ENCODE data around the gene POU2AF1. TPM values are rescaled to one million over a fixed set of nuclear protein-coding genes. Genes with fewer than 3 reads are reported as not detected.
"Not testable (repeated sequence)": the region's sequence is repeated elsewhere in the genome, so short reads cannot be mapped to it uniquely, and the experiment has no call there.

Gene POU2AF1
- total RNA-seq, 4 donors from 2014 or later, result 0.57 to 2.2 (median 1.8) TPM; not detected in 1

DNA sequence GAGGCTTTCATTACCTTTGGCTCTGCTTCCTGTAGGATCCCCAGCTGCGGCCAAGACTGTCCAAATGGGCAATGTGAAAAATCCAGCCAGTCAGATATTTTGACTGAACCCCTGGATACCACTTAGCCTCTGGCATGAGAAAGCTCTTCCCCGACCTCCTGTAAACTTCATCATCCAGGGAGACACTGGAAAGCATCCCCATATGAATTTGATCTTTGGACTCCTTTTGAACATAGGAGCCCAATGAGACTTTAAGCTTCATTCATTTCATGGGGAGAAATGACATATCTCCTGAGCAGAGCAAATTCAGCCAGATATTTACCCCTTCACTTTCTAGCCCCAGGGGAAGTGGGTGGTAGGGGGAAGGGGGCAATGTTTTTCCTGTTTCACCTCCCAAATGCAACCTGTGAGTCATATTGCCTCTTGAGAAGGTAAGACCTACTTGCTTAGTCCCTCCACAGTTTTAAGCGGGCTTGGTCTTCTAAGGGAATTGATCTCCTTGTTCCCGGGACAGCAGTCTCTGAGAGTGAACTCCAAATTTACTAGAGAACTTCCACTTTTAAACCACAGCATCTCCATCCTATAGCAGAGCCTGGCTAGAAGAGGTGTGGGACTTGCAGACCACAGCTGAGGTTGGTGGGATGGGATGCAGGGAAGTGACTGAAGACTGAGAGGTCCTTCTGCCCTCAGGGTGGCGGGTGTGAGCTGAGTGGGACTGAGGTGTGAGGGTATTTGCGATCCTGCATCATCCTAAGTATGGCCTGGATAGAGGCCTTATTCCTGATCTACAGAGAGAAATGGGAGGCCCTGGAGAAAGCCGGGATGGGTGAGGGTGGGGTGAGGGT, 20.3 kb upstream of the POU2AF1 start:
- Histone ChIP-seq H3K4me3 (no peak overlapping the region), H3K27me3 (no peaks in the 10 kb centered on the region), H3K36me3 (no peaks in the 10 kb centered on the region), H3K9me3 (no peaks in the 10 kb centered on the region), H3K27ac (no peak overlapping the region), H3K4me1 (no peaks in the 10 kb centered on the region)
- WGBS, 2 donors, result 82 to 98% methylated on average over 3 to 7 of the region's 7 CpGs
- intact Hi-C loops (cut with DNase I), result no loop called here
- no peak for DNase-seq
- TF ChIP-seq POLR2A (IDR thresholded peaks at IDR 0.05) (no peak), CTCF (IDR thresholded peaks at IDR 0.05) (no peak)

GRCh38 chr11:111397034-111397433, 18.0 kb upstream of the POU2AF1 start:
- no peak for DNase-seq
- 23 to 48% methylated on average over 2 of the region's 2 CpGs for WGBS, 2 donors

DNA sequence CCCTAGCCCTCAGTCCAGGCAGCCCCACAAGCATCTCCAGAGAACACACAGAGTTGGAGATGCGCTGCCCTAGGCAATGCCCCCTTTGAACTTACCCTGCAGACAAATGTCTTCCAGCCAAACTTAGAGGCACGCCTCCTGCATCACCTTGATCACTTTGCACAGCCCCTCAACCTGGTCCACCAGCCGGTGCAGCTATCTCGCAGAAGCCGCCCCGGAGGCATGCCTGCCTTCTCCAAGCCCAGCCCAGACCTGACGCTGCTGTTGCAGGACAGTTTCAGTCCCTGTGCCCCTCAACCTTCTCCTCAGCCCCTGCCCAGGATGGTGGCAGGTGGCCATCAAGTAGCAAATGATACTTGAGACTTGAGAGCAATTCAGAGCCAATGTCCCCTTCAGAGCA, 16.7 kb upstream of the POU2AF1 start:
- Histone ChIP-seq H3K9me3 (no peaks in the 10 kb centered on the region), H3K4me1 (peaks cover 0 to 9% (median 0%) of the 10 kb centered on the region in 3 donors), H3K27me3 (no peaks in the 10 kb centered on the region), H3K36me3 (no peaks in the 10 kb centered on the region), H3K27ac (no peak overlapping the region), H3K4me3 (no peak overlapping the region)
- no peak for DNase-seq
- TF ChIP-seq CTCF (IDR thresholded peaks at IDR 0.05), result no peak
- no peak for TF ChIP-seq POLR2A (IDR thresholded peaks at IDR 0.05)
- intact Hi-C loops (cut with DNase I), result no loop called here
- 85 to 100% methylated on average over 2 of the region's 7 CpGs for WGBS, 2 donors

More at GRCh38 chr11:111397034-111397433, 18.0 kb upstream of the POU2AF1 start:
- H3K36me3 ChIP-seq, result no peaks in the 10 kb centered on the region
- no peak overlapping the region for H3K4me3 ChIP-seq
- H3K9me3 ChIP-seq, result no peaks in the 10 kb centered on the region
- TF ChIP-seq CTCF (IDR thresholded peaks at IDR 0.05) (no peak), POLR2A (IDR thresholded peaks at IDR 0.05) (no peak)
- no peaks in the 10 kb centered on the region for H3K27me3 ChIP-seq
- intact Hi-C loops (cut with DNase I), result no loop called here
- no peaks in the 10 kb centered on the region for H3K4me1 ChIP-seq
- H3K27ac ChIP-seq, result no peak overlapping the region

GRCh38 chr11:111395081-111395480, 16.0 kb upstream of the POU2AF1 start:
- DNase-seq, result no peak
- Histone ChIP-seq H3K9me3 (no peaks in the 10 kb centered on the region), H3K27ac (no peak overlapping the region), H3K36me3 (no peaks in the 10 kb centered on the region), H3K4me3 (no peak overlapping the region), H3K4me1 (peaks cover 0 to 14% (median 0%) of the 10 kb centered on the region in 3 donors), H3K27me3 (no peaks in the 10 kb centered on the region)
- WGBS, 2 donors, result 63 to 80% methylated on average over 3 to 7 of the region's 7 CpGs
- TF ChIP-seq POLR2A (IDR thresholded peaks at IDR 0.05) (no peak), CTCF (IDR thresholded peaks at IDR 0.05) (no peak)
- intact Hi-C loops (cut with DNase I), result no loop called here

DNA sequence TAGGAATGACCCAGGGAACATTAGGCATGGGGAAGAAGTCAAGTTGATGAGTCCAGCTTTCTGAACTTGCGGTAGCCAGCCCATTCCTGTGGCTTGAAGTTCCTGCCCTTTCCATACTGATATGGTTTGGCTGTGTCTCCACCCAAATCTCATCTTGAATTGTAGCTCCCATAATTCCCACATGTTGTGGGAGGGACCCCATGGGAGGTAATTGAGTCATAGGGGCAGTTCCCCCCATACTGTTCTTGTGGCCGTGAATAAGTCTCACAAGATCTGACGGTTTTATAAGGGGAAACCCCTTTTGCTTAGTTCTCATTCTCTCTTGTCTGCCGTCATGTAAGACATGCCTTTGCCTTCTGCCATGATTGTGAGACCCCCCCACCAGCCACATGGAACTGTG, 15.1 kb upstream of the POU2AF1 start:
- WGBS, 2 donors, result 72 to 77% methylated on average over 3 to 4 of the region's 4 CpGs
- H3K4me1 ChIP-seq, result peaks cover 0 to 24% (median 0%) of the 10 kb centered on the region in 3 donors
- H3K9me3 ChIP-seq; DNase-seq; H3K4me3 ChIP-seq; H3K36me3 ChIP-seq; intact Hi-C loops (cut with DNase I); H3K27me3 ChIP-seq; H3K27ac ChIP-seq: not testable (repeated sequence)

All from esophagus squamous epithelium (tissue), 5 donors.